Suppressor macrophage (primary cell): Measurements from ENCODE around the gene SRGAP2B.
"Not testable (repeated sequence)": the region's sequence is repeated elsewhere in the genome, so short reads cannot be mapped to it uniquely, and the experiment has no call there.

Experiments
- DNase-seq, 4 experiments: peaks; one replicate each; pipeline ENCODE4 v3.0.0-alpha.2; 2020 to 2022
- total RNA-seq, 17 experiments: gene quantifications; one replicate each; lab custom pipeline; 2026; ENCODE audit warnings: mixed read lengths in 6 of 17, inconsistent platforms in 3 of 17; lab: John Stamatoyannopoulos, UW

Gene SRGAP2B
- total RNA-seq, result 3.3 to 14.8 (median 8.2) reads per million in 17 experiments

GRCh38 chr1:145095284-145096057 is at the start of gene SRGAP2B, which contains the start of gene FAM72D:
TSS of gene SRGAP2B (minus strand) at chr1:145095328. CDS start at chr1:145092901, 2,427 bp downstream.
TSS of gene FAM72D (plus strand) at chr1:145095974. CDS start at chr1:145096848, 874 bp downstream.
- not testable (repeated sequence) for DNase-seq

DNA sequence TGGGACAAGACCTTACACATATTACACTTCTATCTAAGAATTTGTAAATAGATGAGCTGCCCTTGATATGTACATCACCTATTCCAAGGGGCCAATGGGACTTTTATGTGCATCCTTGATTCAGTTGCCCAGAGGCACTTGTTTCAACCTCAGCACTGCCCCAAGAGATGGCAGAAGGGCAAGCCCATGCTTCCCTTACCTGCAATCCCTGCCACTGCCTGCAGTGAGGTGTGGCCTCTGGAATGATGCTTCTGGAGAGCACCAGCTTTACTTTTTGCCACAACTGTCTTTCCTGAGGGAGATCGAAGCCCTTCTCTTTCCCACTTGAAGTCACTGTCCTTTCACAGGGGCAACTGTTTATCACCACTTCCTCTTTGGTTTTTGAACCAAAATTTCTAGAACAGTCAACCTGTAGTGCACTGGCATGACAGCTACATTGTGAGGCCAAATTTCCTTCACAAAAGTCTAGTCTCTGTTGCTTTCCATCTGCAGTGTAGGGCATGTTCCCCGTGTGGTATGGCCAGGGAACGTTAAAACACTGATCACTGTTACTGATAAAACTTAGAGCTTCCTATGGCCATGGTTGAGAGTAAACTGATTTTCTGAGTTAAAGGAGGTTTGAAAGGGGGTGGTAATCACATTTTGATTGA is 49.3 kb upstream of the SRGAP2B start:
- DNase-seq, result not testable (repeated sequence)

DNA sequence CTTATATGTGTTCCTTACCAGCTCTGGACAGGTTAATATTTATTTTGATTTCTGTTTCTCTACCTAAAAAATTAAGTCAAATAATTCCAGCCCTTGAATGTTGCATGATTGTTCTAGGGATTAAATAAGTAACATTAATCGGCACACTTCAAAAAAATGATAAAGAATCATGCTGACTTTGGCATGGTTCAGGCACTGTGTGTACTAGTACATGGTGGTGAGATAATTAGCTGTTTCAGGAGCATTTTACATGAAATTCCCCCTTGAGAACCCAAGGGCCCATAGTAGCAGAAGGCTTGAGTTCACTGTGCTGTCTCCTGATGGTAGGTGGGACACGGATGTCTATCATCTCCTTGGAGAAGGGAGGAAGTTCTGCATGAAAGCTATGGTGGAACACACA is 45.4 kb upstream of the SRGAP2B start:
- not testable (repeated sequence) for DNase-seq

DNA sequence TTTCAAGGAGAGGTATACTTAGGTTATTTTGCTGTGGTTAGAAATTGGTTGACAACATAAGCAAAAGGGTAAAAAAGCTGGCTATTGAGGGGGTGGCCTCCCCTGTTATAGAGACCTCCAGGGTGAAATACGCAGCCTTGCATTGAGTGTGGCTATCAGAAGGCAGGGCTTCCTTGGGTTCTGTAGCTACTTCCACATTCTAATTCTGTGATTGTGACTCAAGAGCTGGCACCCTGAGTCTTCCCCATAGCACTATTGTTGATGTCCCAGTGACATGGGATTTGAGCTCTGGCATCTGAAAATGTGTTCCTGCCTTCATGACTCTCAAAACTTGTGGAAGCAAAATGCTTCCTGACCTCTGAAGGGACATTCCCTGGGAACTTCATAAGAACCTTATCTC is 39.3 kb upstream of the SRGAP2B start:
- DNase-seq, result not testable (repeated sequence)

DNA sequence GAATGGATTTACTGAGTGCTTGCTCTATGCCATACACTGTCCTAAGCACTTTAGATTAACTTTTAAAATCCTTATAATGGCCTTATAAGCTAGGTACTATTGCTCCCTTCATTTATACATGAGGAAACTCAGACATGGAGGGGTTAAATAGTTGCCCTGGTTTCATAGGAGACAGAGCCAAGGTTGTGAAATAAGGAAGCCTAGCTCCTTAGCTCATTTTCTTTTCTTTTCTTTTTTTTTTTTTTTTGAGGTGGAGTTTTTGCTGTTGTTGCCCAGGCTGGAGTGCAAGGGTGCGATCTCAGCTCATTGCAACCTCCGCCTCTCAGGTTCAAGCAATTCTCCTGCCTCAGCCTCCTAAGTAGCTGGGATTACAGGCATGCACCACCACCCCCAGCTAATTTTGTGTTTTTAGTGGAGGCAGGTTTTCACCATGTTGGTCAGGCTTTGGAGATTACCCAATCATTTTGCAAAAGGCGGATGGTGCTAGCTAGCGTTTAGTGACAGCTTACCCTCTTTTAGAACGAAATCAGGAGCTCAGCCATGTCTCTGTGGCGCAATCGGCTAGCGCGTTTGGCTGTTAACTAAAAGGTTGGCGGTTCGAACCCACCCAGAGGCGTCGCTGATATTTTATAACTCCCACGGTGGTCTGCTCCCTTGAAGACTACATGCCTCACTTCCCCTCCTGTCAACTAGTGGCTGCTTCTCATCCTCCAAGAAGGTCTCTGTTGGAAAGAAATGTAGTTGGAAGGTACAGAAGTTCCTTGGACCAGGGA is 33.8 kb upstream of the SRGAP2B start:
- DNase-seq, result peak; percentile 54 to 64 (median 58)

- not testable (repeated sequence) for DNase-seq
Observed at GRCh38 chr1:145127144-145127543, 32.0 kb upstream of the SRGAP2B start.

- not testable (repeated sequence) for DNase-seq
Observed at GRCh38 chr1:145125112-145125511, 30.0 kb upstream of the SRGAP2B start.

DNA sequence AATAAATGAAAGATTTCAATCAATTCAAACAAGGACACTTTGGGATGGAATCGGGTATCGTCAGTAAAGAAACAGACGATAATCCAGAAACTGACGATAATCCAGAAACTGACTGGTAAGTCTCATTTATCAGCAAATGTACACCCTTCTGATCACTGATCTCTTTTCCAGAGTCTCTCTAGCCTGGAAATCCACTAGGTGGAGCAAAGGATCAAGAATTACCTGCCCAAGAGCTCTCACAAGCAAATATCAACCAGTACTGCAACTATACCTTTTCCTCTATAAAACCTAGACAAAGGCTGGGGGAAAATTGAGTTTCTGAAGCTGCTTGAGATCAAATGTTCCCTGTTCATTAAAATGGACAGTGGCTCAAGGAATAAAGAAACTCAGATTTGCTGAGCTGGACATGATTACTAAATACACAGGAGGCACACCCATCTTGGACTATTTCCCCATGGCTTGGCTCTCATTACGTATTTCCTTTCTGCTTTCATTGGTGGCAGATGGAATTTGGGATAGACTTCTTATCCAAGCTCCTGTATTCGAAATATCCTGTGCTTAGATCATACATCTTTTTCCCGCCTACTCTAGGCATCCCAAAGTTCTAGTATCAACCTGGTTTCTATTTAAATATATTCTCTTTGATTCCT is 29.0 kb upstream of the SRGAP2B start:
- not testable (repeated sequence) for DNase-seq

- DNase-seq, result not testable (repeated sequence)
Observed at GRCh38 chr1:145123062-145123395, 27.9 kb upstream of the SRGAP2B start.

- not testable (repeated sequence) for DNase-seq
Observed at GRCh38 chr1:145122344-145123061, 27.4 kb upstream of the SRGAP2B start.

GRCh38 chr1:145119842-145120241 is 24.7 kb upstream of the SRGAP2B start:
- not testable (repeated sequence) for DNase-seq

DNA sequence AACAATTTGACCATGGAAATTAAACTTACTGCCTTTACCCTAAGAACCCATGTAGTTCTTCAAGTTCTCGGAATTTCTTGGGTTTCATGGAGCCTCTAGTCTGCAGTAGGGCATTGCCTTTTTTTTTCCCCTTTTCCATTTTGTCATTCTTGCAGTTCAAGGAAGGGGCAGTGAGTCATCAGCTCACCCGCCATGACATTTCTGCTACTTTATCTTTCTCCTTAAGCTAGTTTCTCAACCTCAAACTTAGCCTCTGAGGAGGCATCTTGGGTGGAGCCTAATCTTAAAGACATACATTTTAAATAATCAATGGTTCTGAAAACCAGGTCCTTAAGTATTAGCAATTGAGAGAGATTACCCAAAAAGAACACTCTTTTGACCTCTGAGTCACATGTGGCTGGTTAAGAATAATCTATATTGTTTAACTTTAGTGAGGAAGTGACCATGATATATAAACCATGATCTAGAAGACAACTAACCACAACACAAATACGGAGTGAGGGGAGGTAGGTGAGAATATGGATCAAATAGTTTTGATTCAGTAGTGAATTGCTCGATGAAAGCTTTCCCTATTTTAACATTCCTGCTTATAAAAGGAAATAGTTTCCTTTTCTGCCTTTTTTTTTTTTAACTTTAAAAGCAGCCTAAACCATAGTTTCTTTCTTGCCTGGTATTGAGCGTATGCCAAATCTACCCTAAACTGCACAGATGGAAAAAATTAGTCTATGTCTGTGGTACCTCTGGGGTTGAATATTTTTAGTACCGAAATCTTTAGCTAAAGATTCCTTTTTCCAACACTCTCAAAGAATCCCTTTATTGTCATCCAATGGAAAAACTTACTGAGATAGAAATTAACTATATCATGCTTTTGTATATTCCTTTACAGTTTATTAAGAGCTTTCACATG is 20.7 kb upstream of the SRGAP2B start:
- not testable (repeated sequence) for DNase-seq

DNA sequence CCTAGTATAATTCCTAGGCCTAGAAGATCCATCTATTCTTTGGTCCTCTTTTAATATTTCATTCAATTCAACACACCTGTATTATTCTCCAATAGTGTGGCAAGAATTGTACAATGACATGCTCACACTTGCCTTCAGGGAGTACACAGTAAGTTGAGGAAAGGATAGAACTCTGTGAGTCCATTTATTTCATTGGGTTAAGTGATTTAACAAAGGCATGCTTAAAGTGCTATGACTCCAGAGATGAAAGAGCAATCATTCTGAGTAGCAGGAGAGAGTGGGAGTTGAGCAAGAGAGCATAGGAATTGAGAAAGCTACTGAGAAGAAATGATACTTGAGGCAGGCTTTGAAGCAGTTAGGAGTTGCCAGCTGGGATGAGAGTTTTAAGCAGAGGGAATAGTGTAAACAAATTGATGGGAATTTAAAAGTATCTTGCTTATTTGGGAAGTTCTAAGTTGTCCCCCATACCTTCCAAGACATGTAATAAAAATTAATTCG is 19.5 kb upstream of the SRGAP2B start:
- DNase-seq, result not testable (repeated sequence)

GRCh38 chr1:145112703-145113102 is 17.6 kb upstream of the SRGAP2B start:
- DNase-seq, result not testable (repeated sequence)

GRCh38 chr1:145111674-145112073 is 16.5 kb upstream of the SRGAP2B start:
- DNase-seq, result not testable (repeated sequence)

- DNase-seq, result not testable (repeated sequence)
Observed at GRCh38 chr1:145103294-145103693, 8.2 kb upstream of the SRGAP2B start.

DNA sequence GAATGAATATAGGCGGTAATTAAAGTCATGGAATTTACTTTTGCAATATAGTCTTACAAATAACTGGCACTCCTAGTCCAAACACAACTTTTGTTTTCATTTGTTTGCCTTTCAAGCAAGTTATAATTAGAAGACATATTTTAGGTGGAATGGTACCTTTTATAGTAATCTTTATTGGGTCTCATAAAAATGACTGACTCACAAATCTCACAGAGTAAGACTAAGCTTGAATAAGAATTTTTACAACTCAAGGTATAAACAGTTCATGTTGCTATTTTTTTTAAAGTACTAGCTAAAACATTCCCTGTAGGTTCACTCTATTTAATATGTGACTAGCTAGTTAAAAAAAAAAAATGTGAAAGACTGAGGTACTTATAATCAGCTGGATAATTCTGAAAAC is 6.6 kb upstream of the SRGAP2B start:
- not testable (repeated sequence) for DNase-seq

- not testable (repeated sequence) for DNase-seq
Observed at GRCh38 chr1:145094655-145095211, 395 bp downstream of the SRGAP2B start.

- DNase-seq, result peak; percentile 0 to 27 (median 7)
Observed at GRCh38 chr1:145093517-145094149, 1.5 kb downstream of the SRGAP2B start.
